Neural cell (in vitro differentiated cells): Measurements from ENCODE around the gene RDH13. TPM values are rescaled to one million over a fixed set of nuclear protein-coding genes. Genes with fewer than 3 reads are reported as not detected.

ENCODE experiments used
- H2AFZ ChIP-seq: fragments of 200-600, 300-800 bp; sonication (generic), shearing (Covaris generic); 2 replicates; pipeline ENCODE4 v1.6.0; 2014; ENCODE audit warnings: low read depth, mild to moderate bottlenecking, antibody characterized with exemption, low read length, moderate library complexity
- H3F3A ChIP-seq: fragments of 200-600 bp; shearing (Covaris generic); 2 replicates; pipeline ENCODE4 v1.6.1; 2016; ENCODE audit warnings: mild to moderate bottlenecking, moderate library complexity, mixed read lengths, antibody characterized with exemption, low read length; ENCODE audit not compliant: insufficient read depth, poor library complexity, severe bottlenecking
- H3K27ac ChIP-seq: fragments of 200-600, 300-800 bp; sonication (generic), shearing (Covaris generic); 2 replicates; pipeline ENCODE4 v1.5.1; 2014; ENCODE audit warnings: mild to moderate bottlenecking, low read length, moderate library complexity
- H3K27me3 ChIP-seq: fragments of 300-800, 200-600 bp; sonication (generic), shearing (Covaris generic); 2 replicates; pipeline ENCODE4 v1.6.0; 2014; ENCODE audit warnings: mild to moderate bottlenecking, low read depth, low read length, moderate library complexity; ENCODE audit not compliant: insufficient read depth
- H3K36me3 ChIP-seq: fragments of 300-800, 200-600 bp; sonication (generic), shearing (Covaris generic); 2 replicates; pipeline ENCODE4 v1.5.1; 2014; ENCODE audit warnings: mild to moderate bottlenecking, antibody characterized with exemption, low read length, moderate library complexity; ENCODE audit not compliant: insufficient read depth
- H3K4me2 ChIP-seq: fragments of 300-800, 200-600 bp; sonication (generic), shearing (Covaris generic); 2 replicates; pipeline ENCODE4 v1.6.0; 2014; ENCODE audit warnings: mild to moderate bottlenecking, low read length
- H3K4me3 ChIP-seq: fragments of 300-800, 200-600 bp; sonication (generic), shearing (Covaris generic); 2 replicates; pipeline ENCODE4 v1.5.1; 2014; ENCODE audit warnings: mild to moderate bottlenecking, low read length, moderate library complexity
- H3K79me2 ChIP-seq: fragments of 200-600 bp; shearing (Covaris generic); replicated peaks from 2 replicates; pipeline ENCODE4 v1.6.0; 2014; ENCODE audit warnings: mild to moderate bottlenecking, low read length, moderate library complexity; ENCODE audit not compliant: insufficient read depth
- H3K9ac ChIP-seq: fragments of 300-800, 200-600 bp; sonication (generic), shearing (Covaris generic); 2 replicates; pipeline ENCODE4 v1.6.1; 2016; ENCODE audit warnings: mild to moderate bottlenecking, low read length, mixed read lengths
- H3K9me2 ChIP-seq: fragments of 200-600 bp; shearing (Covaris generic); 2 replicates; pipeline ENCODE4 v1.6.1; 2016; ENCODE audit warnings: mild to moderate bottlenecking, low read length, mixed read lengths; ENCODE audit not compliant: insufficient read depth
- H3K9me3 ChIP-seq: fragments of 200-600, 300-800 bp; sonication (generic), shearing (Covaris generic); 2 replicates; pipeline ENCODE4 v1.6.1; 2016; ENCODE audit warnings: mild to moderate bottlenecking, mixed run types, low read length, moderate library complexity, mixed read lengths
- H4K20me1 ChIP-seq: fragments of 200-600 bp; shearing (Covaris generic); 2 replicates; pipeline ENCODE4 v1.6.1; 2016; ENCODE audit warnings: mild to moderate bottlenecking, mixed run types; ENCODE audit not compliant: insufficient read depth
- EP300 ChIP-seq: fragments of 450-650 bp; conservative IDR thresholded peaks from 2 replicates; pipeline ENCODE4 v1.6.1; 2014; ENCODE audit warnings: antibody characterized with exemption, mild to moderate bottlenecking, moderate library complexity; ENCODE audit not compliant: poor library complexity, severe bottlenecking
- EZH2 ChIP-seq: fragments of 200-600, 300-800 bp; shearing (Covaris generic), sonication (generic); IDR thresholded peaks from 2 replicates; pipeline ENCODE4 v1.6.1; 2014; ENCODE audit warnings: antibody characterized with exemption, low read length, borderline replicate concordance, mild to moderate bottlenecking; ENCODE audit not compliant: insufficient read depth, poor library complexity, severe bottlenecking
- MXI1 ChIP-seq: fragments of 450-650 bp; conservative IDR thresholded peaks from 2 replicates; pipeline ENCODE4 v1.6.1; 2014; ENCODE audit warnings: antibody characterized with exemption, mild to moderate bottlenecking; ENCODE audit not compliant: poor library complexity, severe bottlenecking
- POLR2AphosphoS5 ChIP-seq: IDR thresholded peaks from 2 replicates; pipeline ENCODE4 v1.6.1; 2012
- RAD21 ChIP-seq: fragments of 450-650 bp; conservative IDR thresholded peaks from 2 replicates; pipeline ENCODE4 v1.6.1; 2014; ENCODE audit warnings: antibody characterized with exemption, mild to moderate bottlenecking, moderate library complexity
- SMC3 ChIP-seq: fragments of 450-650 bp; conservative IDR thresholded peaks from 2 replicates; pipeline ENCODE4 v1.6.1; 2014; ENCODE audit warnings: antibody characterized with exemption, mild to moderate bottlenecking, moderate library complexity; ENCODE audit not compliant: poor library complexity
- TAF1 ChIP-seq: IDR thresholded peaks from 2 replicates; pipeline ENCODE4 v1.6.1; 2012; ENCODE audit warnings: low read depth
- polyA plus RNA-seq: library from polyadenylated mRNA; depleted of rRNA; stranded (reverse); fragments of >200 nt; gene quantifications from 2 replicates; pipeline ENCODE4 v1.2.3, GENCODE V29; 2014
- TF ChIP-seq, protein P1 (sequence below): fragments of 450-650 bp; IDR thresholded peaks from 2 replicates; pipeline ENCODE4 v1.5.1; 2014; ENCODE audit warnings: antibody characterized with exemption, mild to moderate bottlenecking, moderate library complexity; ENCODE audit not compliant: poor library complexity, severe bottlenecking
- TF ChIP-seq, protein P2 (sequence below): IDR thresholded peaks from 2 replicates; pipeline ENCODE4 v1.6.1; 2012; ENCODE audit warnings: borderline replicate concordance

Gene RDH13
- polyA plus RNA-seq, 1 donor from 2014 or later, result 9.8 TPM

DNA sequence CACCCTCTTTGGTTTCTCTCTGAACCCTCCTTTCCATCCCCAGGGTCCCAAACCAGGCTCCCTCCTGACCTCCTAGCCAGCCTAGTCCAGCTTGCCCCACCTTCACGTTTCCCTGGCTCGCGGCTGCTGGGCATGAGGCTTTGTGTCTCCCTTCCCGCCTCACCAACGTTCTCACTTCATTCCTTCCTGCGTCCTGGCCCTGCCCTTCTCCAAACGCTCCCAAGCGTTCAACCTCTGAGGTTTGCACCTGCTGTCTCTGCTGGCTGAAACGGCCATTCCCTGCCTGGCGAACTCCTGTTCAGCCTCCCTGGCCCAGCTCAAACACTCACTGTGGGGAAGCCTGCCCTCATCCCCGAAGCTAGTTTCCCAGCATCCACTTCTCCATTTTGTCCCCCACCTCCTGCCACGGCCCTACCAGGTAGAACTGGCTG, 25.1 kb upstream of the RDH13 start:
- Histone ChIP-seq H3K9me2 (no peaks in the 10 kb centered on the region), H4K20me1 (no peaks in the 10 kb centered on the region), H3K79me2 (peaks cover 3% of the 10 kb centered on the region), H3K27me3 (no peaks in the 10 kb centered on the region), H3K4me3 (peak overlapping the region; percentile 90), H3K4me2 (peak overlapping the region; percentile 63), H3F3A (no peaks in the 10 kb centered on the region), H3K9me3 (no peaks in the 10 kb centered on the region), H3K27ac (peak overlapping the region; percentile 74), H3K36me3 (no peaks in the 10 kb centered on the region), H2AFZ (no peak overlapping the region), H3K9ac (peak overlapping the region; percentile 78)
- TF ChIP-seq EP300, result no peak
- TF ChIP-seq TAF1, result no peak
- TF ChIP-seq MXI1, result no peak
- no peak for TF ChIP-seq RAD21
- no peak for TF ChIP-seq EZH2
- TF ChIP-seq SMC3, result no peak
- no peak for TF ChIP-seq POLR2AphosphoS5
- TF ChIP-seq, protein P1, sequence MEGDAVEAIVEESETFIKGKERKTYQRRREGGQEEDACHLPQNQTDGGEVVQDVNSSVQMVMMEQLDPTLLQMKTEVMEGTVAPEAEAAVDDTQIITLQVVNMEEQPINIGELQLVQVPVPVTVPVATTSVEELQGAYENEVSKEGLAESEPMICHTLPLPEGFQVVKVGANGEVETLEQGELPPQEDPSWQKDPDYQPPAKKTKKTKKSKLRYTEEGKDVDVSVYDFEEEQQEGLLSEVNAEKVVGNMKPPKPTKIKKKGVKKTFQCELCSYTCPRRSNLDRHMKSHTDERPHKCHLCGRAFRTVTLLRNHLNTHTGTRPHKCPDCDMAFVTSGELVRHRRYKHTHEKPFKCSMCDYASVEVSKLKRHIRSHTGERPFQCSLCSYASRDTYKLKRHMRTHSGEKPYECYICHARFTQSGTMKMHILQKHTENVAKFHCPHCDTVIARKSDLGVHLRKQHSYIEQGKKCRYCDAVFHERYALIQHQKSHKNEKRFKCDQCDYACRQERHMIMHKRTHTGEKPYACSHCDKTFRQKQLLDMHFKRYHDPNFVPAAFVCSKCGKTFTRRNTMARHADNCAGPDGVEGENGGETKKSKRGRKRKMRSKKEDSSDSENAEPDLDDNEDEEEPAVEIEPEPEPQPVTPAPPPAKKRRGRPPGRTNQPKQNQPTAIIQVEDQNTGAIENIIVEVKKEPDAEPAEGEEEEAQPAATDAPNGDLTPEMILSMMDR, result no peak
- TF ChIP-seq, protein P2, sequence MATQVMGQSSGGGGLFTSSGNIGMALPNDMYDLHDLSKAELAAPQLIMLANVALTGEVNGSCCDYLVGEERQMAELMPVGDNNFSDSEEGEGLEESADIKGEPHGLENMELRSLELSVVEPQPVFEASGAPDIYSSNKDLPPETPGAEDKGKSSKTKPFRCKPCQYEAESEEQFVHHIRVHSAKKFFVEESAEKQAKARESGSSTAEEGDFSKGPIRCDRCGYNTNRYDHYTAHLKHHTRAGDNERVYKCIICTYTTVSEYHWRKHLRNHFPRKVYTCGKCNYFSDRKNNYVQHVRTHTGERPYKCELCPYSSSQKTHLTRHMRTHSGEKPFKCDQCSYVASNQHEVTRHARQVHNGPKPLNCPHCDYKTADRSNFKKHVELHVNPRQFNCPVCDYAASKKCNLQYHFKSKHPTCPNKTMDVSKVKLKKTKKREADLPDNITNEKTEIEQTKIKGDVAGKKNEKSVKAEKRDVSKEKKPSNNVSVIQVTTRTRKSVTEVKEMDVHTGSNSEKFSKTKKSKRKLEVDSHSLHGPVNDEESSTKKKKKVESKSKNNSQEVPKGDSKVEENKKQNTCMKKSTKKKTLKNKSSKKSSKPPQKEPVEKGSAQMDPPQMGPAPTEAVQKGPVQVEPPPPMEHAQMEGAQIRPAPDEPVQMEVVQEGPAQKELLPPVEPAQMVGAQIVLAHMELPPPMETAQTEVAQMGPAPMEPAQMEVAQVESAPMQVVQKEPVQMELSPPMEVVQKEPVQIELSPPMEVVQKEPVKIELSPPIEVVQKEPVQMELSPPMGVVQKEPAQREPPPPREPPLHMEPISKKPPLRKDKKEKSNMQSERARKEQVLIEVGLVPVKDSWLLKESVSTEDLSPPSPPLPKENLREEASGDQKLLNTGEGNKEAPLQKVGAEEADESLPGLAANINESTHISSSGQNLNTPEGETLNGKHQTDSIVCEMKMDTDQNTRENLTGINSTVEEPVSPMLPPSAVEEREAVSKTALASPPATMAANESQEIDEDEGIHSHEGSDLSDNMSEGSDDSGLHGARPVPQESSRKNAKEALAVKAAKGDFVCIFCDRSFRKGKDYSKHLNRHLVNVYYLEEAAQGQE, result no peak

DNA sequence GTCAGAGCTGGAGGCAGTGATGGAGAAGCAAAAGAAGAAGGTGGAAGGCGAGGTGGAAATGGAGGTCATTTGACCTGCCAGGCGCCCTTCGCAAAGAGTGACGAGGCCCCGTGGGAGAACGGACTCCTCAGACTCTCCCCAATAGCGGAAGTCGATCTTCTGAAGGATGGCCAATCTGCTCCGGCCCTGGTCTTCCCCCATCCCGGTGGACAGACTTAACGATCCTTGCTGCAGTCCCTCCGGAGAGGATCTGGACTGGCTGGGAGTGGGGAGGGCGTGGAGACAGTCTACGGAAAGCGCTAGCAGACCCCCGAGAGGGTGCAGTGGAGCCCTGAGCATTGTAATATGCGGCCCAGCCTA, 24.6 kb upstream of the RDH13 start:
- no peak for TF ChIP-seq POLR2AphosphoS5
- no peak for TF ChIP-seq EP300
- Histone ChIP-seq H3K4me2 (peak overlapping the region; percentile 63), H3K9ac (peak overlapping the region; percentile 78)

More for the DNA sequence above, 24.6 kb upstream of the RDH13 start:
- H2AFZ ChIP-seq, result peak overlapping the region; percentile 40
- no peaks in the 10 kb centered on the region for H3F3A ChIP-seq
- peak overlapping the region; percentile 90 for H3K4me3 ChIP-seq
- no peaks in the 10 kb centered on the region for H3K9me2 ChIP-seq
- peaks cover 3% of the 10 kb centered on the region for H3K27me3 ChIP-seq
- H3K27ac ChIP-seq, result peak overlapping the region; percentile 74
- H4K20me1 ChIP-seq, result no peaks in the 10 kb centered on the region
- H3K9me3 ChIP-seq, result no peaks in the 10 kb centered on the region
- H3K79me2 ChIP-seq, result peaks cover 3% of the 10 kb centered on the region
- no peaks in the 10 kb centered on the region for H3K36me3 ChIP-seq
